CD4-positive, alpha-beta T cell (primary cell): ENCODE data around the gene CDK6. TPM values are rescaled to one million over a fixed set of nuclear protein-coding genes. Genes with fewer than 3 reads are reported as not detected.

Experiments
- ATAC-seq: fragments of 200-7000 bp; cut with Tn5 transposase; one replicate; pipeline ENCODE4 v1.10.0; 2022; ENCODE audit warnings: mild to moderate bottlenecking; ENCODE audit not compliant: poor library complexity
- CTCF ChIA-PET: fragments of 350-600 bp; sonication (Branson Sonifier 250); formaldehyde crosslinking; loops from one replicate; lab custom pipeline; 2021; ENCODE audit warnings: antibody characterized with exemption, inconsistent platforms; lab: Charles Lee
- POLR2A ChIA-PET: fragments of 350-600 bp; sonication (Branson Sonifier 250); formaldehyde crosslinking; loops from one replicate; lab custom pipeline; 2021; ENCODE audit warnings: antibody characterized with exemption, inconsistent platforms; lab: Charles Lee
- DNase-seq, 14 experiments: peaks; one replicate each; pipeline ENCODE4 v3.0.0-alpha.2; 2013 to 2020; ENCODE audit warnings: mixed read lengths in 2 of 14
- H3K27ac ChIP-seq, 2 donors: one replicate each; pipeline versions ENCODE4 v1.5.1 to v1.7.0; 2013; ENCODE audit warnings: low read length in 2 of 2, low read depth in 1 of 2, mild to moderate bottlenecking in 1 of 2
- H3K27me3 ChIP-seq, 2 experiments: 1 replicate in 1 of 2; 2 replicates in 1 of 2; pipeline versions ENCODE4 v1.6.1 to v1.7.0; 2013; ENCODE audit warnings: low read length in 2 of 2, control low read depth in 1 of 2, mild to moderate bottlenecking in 1 of 2, moderate library complexity in 1 of 2; ENCODE audit not compliant: insufficient read depth in 2 of 2, control insufficient read depth in 1 of 2
- H3K36me3 ChIP-seq: one replicate; pipeline ENCODE4 v1.6.1; 2013; ENCODE audit warnings: low read length, control low read depth; ENCODE audit not compliant: insufficient read depth
- H3K4me1 ChIP-seq: one replicate; pipeline ENCODE4 v1.6.1; 2013; ENCODE audit warnings: low read length, control low read depth; ENCODE audit not compliant: insufficient read depth
- H3K4me3 ChIP-seq: one replicate; pipeline ENCODE4 v1.5.1; 2013; ENCODE audit warnings: mild to moderate bottlenecking, low read length, moderate library complexity
- H3K9me3 ChIP-seq, 2 experiments: 1 replicate in 1 of 2; 2 replicates in 1 of 2; pipeline versions ENCODE4 v1.6.1 to v1.7.0; 2013; ENCODE audit warnings: low read length in 2 of 2, mild to moderate bottlenecking in 2 of 2, control low read depth in 1 of 2, moderate library complexity in 1 of 2; ENCODE audit not compliant: control insufficient read depth in 1 of 2, insufficient read depth in 1 of 2
- H3K27ac Mint-ChIP-seq: one replicate; pipeline ENCODE4 v1.8.0; 2020; ENCODE audit warnings: mixed read lengths
- H3K27me3 Mint-ChIP-seq: one replicate; pipeline ENCODE4 v1.8.0; 2021; ENCODE audit warnings: mixed read lengths
- H3K36me3 Mint-ChIP-seq: one replicate; pipeline ENCODE4 v1.8.0; 2021; ENCODE audit warnings: low read depth, mixed read lengths
- H3K4me1 Mint-ChIP-seq: one replicate; pipeline ENCODE4 v1.8.0; 2021; ENCODE audit warnings: low read depth, mixed read lengths
- H3K4me3 Mint-ChIP-seq: one replicate; pipeline ENCODE4 v1.8.0; 2020; ENCODE audit warnings: mild to moderate bottlenecking, mixed read lengths
- H3K9me3 Mint-ChIP-seq: one replicate; pipeline ENCODE4 v1.8.0; 2020; ENCODE audit warnings: mixed read lengths
- CTCF ChIP-seq: fragments of 200-600 bp; IDR thresholded peaks from one replicate; pipeline ENCODE4 v1.8.0; 2022; ENCODE audit warnings: antibody characterized with exemption, mild to moderate bottlenecking
- intact Hi-C, 2 experiments: fragments of 100-400 bp; cut with DNase I in 1 of 2; cut with micrococcal nuclease in 1 of 2; formaldehyde crosslinking; loops; one replicate each; pipeline versions ENCODE4 v1.15.1 to v1.9.0; 2023 to 2025; cut with DNase I, micrococcal nuclease
- total RNA-seq, 174 experiments: library from RNA in 2 of 174; stranded (reverse) in 2 of 174; gene quantifications; one replicate each; pipeline ENCODE4 v1.2.3 and lab custom pipeline; 2021 to 2026

Gene CDK6
- total RNA-seq, 2 experiments from 2014 or later: 13.0 to 13.7 TPM

DNA sequence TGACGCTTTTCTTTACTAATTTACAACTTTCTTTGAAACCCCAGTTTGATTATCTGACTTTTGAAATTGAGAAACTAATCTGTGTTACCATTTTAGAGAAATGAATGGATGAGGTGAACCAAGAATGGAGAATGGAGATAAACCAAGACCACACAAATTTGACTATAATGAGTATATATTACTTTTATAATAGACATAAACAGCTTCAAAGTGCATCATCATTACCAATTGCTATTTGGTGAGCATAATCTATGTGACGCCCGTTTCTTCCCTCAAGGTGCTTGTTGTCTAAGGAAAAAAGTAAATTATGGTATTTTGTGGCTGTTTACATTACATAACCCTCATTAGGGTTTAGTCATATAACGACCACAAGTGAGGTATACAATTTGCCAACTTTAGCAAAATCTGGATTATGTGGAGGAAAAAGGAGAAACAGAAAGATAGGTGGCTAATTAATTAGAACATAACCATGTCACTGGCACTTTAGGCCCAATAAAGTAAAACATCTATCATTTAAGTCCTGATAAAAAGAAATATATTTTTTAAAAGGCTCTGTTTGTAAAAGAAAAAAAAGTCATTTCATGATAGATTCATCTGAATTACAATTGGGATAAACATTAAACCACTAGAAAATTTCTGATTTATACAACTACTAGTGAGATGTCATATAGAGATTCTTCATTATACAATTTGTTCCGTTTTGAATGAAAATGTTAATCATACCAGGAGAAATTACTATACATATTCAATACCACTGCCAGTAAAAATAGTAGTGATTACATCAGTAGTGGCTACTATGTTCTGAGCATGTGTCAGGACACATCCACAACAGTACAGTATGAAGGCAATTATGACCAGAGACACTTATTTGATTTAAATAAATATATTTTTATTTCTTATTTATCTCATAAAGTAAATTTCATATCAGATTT, 128.0 kb downstream of the CDK6 start:
- H3K9me3 Mint-ChIP-seq: no peaks in the 10 kb centered on the region
- POLR2A ChIA-PET: no interaction called here

DNA sequence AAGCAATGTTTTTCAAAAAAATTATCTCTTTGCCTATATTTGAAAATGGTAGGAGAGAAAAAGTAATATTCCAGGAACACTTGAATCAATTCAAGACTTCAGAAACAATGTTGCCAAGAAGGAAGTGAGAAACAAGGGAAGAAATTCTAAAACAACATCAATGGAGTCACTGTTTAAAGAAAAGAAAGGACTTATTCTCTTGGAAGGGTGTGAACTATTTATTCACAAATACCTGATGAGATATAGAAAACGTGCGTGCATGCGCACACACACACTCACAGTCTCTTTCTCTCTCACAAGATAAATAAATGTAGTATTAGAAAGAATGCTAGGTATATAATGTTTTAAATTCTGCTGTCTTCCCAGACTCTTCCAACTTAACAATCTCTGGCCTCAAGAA, 128.9 kb downstream of the CDK6 start:
- intact Hi-C loops: no loop called here
- Mint-ChIP-seq H3K4me3 (no peak overlapping the region), H3K9me3 (no peaks in the 10 kb centered on the region), H3K36me3 (no peaks in the 10 kb centered on the region), H3K27ac (no peak overlapping the region), H3K4me1 (peaks cover 5% of the 10 kb centered on the region), H3K27me3 (no peaks in the 10 kb centered on the region)
- TF ChIP-seq CTCF: no peak
- ChIA-PET CTCF (no interaction called here), POLR2A (no interaction called here)
- no peak for DNase-seq
- no peaks in the 10 kb centered on the region for H3K9me3 ChIP-seq
- H3K27me3 ChIP-seq: no peaks in the 10 kb centered on the region
- no peak for ATAC-seq
- no peak overlapping the region for H3K27ac ChIP-seq
- H3K36me3 ChIP-seq: peaks cover 3% of the 10 kb centered on the region
- no peak overlapping the region for H3K4me3 ChIP-seq
- H3K4me1 ChIP-seq: no peaks in the 10 kb centered on the region

More for the DNA sequence above, 128.0 kb downstream of the CDK6 start:
- H3K4me1 Mint-ChIP-seq: peaks cover 5% of the 10 kb centered on the region
- H3K4me3 Mint-ChIP-seq: no peak overlapping the region
- intact Hi-C loops: no loop called here
- no peaks in the 10 kb centered on the region for H3K27me3 ChIP-seq
- no peak for DNase-seq
- H3K4me1 ChIP-seq: no peaks in the 10 kb centered on the region
- no peaks in the 10 kb centered on the region for H3K36me3 Mint-ChIP-seq
- H3K4me3 ChIP-seq: no peak overlapping the region
- H3K27ac Mint-ChIP-seq: no peak overlapping the region
- CTCF ChIA-PET: no interaction called here
- no peak for TF ChIP-seq CTCF
- no peaks in the 10 kb centered on the region for H3K27me3 Mint-ChIP-seq
- H3K9me3 ChIP-seq: no peaks in the 10 kb centered on the region
- H3K36me3 ChIP-seq: peaks cover 3% of the 10 kb centered on the region
- H3K27ac ChIP-seq: no peak overlapping the region
- no peak for ATAC-seq

- no peak for ATAC-seq
- ChIA-PET CTCF (interaction anchor here (1.1 kb wide), 1 partner anchor 127 kb away, joined by 4 read pairs; no protein-coding TSS in a partner anchor), POLR2A (no interaction called here)
- no peak for DNase-seq
- Histone ChIP-seq H3K4me3 (no peak overlapping the region), H3K9me3 (no peaks in the 10 kb centered on the region), H3K4me1 (no peaks in the 10 kb centered on the region), H3K27me3 (no peaks in the 10 kb centered on the region), H3K36me3 (peaks cover 3% of the 10 kb centered on the region), H3K27ac (no peak overlapping the region)
- Mint-ChIP-seq H3K36me3 (no peaks in the 10 kb centered on the region), H3K27me3 (no peaks in the 10 kb centered on the region), H3K4me3 (no peak overlapping the region), H3K4me1 (peaks cover 5% of the 10 kb centered on the region), H3K9me3 (no peaks in the 10 kb centered on the region), H3K27ac (no peak overlapping the region)
- TF ChIP-seq CTCF: no peak
- intact Hi-C loops: no loop called here
Measured at GRCh38 chr7:92706563-92706962, 129.8 kb downstream of the CDK6 start.
